GM23338 (cell line): ENCODE measurements around the gene PNPLA7. TPM values are rescaled to one million over a fixed set of nuclear protein-coding genes. Genes with fewer than 3 reads are reported as not detected.

ENCODE experiments used
- ATAC-seq: fragments of 200-7000 bp; cut with Tn5 transposase; 3 replicates; pipeline ENCODE4 v1.9.1; 2020
- DNase-seq: peaks from one replicate; pipeline ENCODE4 v3.0.0-alpha.2; 2015; ENCODE audit warnings: low spot score
- H2AFZ ChIP-seq: fragments of 200-600 bp; sonication (generic); 2 replicates; pipeline ENCODE4 v1.8.0; 2016; ENCODE audit warnings: antibody characterized with exemption, mild to moderate bottlenecking, moderate library complexity
- H3F3A ChIP-seq: fragments of 200-600 bp; sonication (generic); replicated peaks from 2 replicates; pipeline ENCODE4 v1.8.0; 2017; ENCODE audit warnings: antibody characterized with exemption, mixed run types, low read depth
- H3K27ac ChIP-seq: fragments of 200-600 bp; sonication (generic); 2 replicates; pipeline ENCODE4 v1.6.1; 2016; ENCODE audit warnings: low read depth
- H3K27me3 ChIP-seq: fragments of 200-600 bp; sonication (generic); 2 replicates; pipeline ENCODE4 v1.8.0; 2016; ENCODE audit warnings: mild to moderate bottlenecking, mixed run types, moderate library complexity; ENCODE audit not compliant: insufficient read depth
- H3K36me3 ChIP-seq: fragments of 200-600 bp; sonication (generic); 2 replicates; pipeline ENCODE4 v1.8.0; 2016; ENCODE audit warnings: mild to moderate bottlenecking; ENCODE audit not compliant: insufficient read depth
- H3K4me1 ChIP-seq: fragments of 200-600 bp; sonication (generic); 2 replicates; pipeline ENCODE4 v1.8.0; 2016; ENCODE audit warnings: mild to moderate bottlenecking, moderate library complexity; ENCODE audit not compliant: insufficient read depth
- H3K4me2 ChIP-seq: fragments of 200-600 bp; sonication (generic); 2 replicates; pipeline ENCODE4 v1.7.1; 2017; ENCODE audit warnings: mixed run types
- H3K4me3 ChIP-seq: fragments of 200-600 bp; sonication (generic); 2 replicates; pipeline ENCODE4 v1.6.1; 2016; ENCODE audit warnings: mixed run types
- H3K79me2 ChIP-seq: fragments of 200-600 bp; sonication (generic); replicated peaks from 2 replicates; pipeline ENCODE4 v1.8.0; 2017; ENCODE audit warnings: mild to moderate bottlenecking; ENCODE audit not compliant: insufficient read depth
- H3K9me2 ChIP-seq: fragments of 200-600 bp; sonication (generic); 2 replicates; pipeline ENCODE4 v1.8.0; 2017; ENCODE audit not compliant: insufficient read depth
- H4K20me1 ChIP-seq: fragments of 200-600 bp; sonication (generic); replicated peaks from 2 replicates; pipeline ENCODE4 v1.8.0; 2017; ENCODE audit warnings: mild to moderate bottlenecking; ENCODE audit not compliant: insufficient read depth
- H3K27ac Mint-ChIP-seq: 2 replicates; pipeline ENCODE4 v1.8.0; 2020; ENCODE audit warnings: inconsistent platforms, mild to moderate bottlenecking, moderate library complexity, mixed read lengths
- H3K27me3 Mint-ChIP-seq: 3 replicates; pipeline ENCODE4 v1.8.0; 2022; ENCODE audit warnings: low read depth, mild to moderate bottlenecking, moderate library complexity, mixed read lengths, inconsistent platforms; ENCODE audit not compliant: insufficient read depth, poor library complexity
- H3K36me3 Mint-ChIP-seq: 3 replicates; pipeline ENCODE4 v1.8.0; 2021; ENCODE audit warnings: low read depth, mild to moderate bottlenecking, inconsistent platforms, moderate library complexity, mixed read lengths
- H3K4me1 Mint-ChIP-seq: 3 replicates; pipeline ENCODE4 v1.8.0; 2020; ENCODE audit warnings: mild to moderate bottlenecking, inconsistent platforms, mixed read lengths
- H3K4me3 Mint-ChIP-seq: 3 replicates; pipeline ENCODE4 v1.8.0; 2021; ENCODE audit warnings: moderate library complexity, mild to moderate bottlenecking, inconsistent platforms, mixed read lengths
- H3K9me3 Mint-ChIP-seq: 3 replicates; pipeline ENCODE4 v1.8.0; 2020; ENCODE audit warnings: moderate library complexity, mild to moderate bottlenecking, inconsistent platforms, mixed read lengths
- EZH2 ChIP-seq: fragments of 200-600 bp; sonication (generic); IDR thresholded peaks from one replicate; pipeline ENCODE4 v1.8.0; 2017; ENCODE audit warnings: antibody characterized with exemption, mild to moderate bottlenecking, low read depth; ENCODE audit not compliant: unreplicated experiment
- JUNB ChIP-seq: IDR thresholded peaks from one replicate; pipeline ENCODE4 v1.6.1; 2016; ENCODE audit warnings: antibody characterized with exemption; ENCODE audit not compliant: unreplicated experiment
- NANOG ChIP-seq: IDR thresholded peaks from 2 replicates; pipeline ENCODE4 v1.6.1; 2016; ENCODE audit warnings: antibody characterized with exemption, borderline replicate concordance
- POLR2AphosphoS5 ChIP-seq: IDR thresholded peaks from 2 replicates; pipeline ENCODE4 v1.6.1; 2016; ENCODE audit warnings: antibody characterized with exemption, low read depth
- ZNF114 ChIP-seq: fragments of 250-450 bp; sonication (Bioruptor Pico); IDR thresholded peaks from 2 replicates; pipeline ENCODE4 v1.5.0; 2020; ENCODE audit warnings: mild to moderate bottlenecking, moderate library complexity
- ZNF331 ChIP-seq: fragments of 250-450 bp; sonication (Bioruptor Pico); IDR thresholded peaks from 2 replicates; pipeline ENCODE4 v1.5.0; 2020; ENCODE audit warnings: low read depth, mild to moderate bottlenecking, moderate library complexity
- ZNF462 ChIP-seq: fragments of 250-450 bp; sonication (Bioruptor Pico); IDR thresholded peaks from 2 replicates; pipeline ENCODE4 v1.5.0; 2020; ENCODE audit warnings: mild to moderate bottlenecking, moderate library complexity
- polyA plus RNA-seq: library from polyadenylated mRNA; unstranded; fragments of >200 nt; fragmentation: Nextera tagmentation; extraction: Ambion mirVana; gene quantifications from 2 replicates; pipeline ENCODE4 v1.2.1, GENCODE V29; 2016
- total RNA-seq: library from RNA; depleted of rRNA; stranded (reverse); fragments of >200 nt; shearing (Covaris generic); gene quantifications from 2 replicates; pipeline ENCODE4 v1.2.3, GENCODE V29; 2014
- TF ChIP-seq, protein P1 (sequence below), 2 experiments: fragments of 200-600 bp in 1 of 2; sonication (generic) in 1 of 2; conservative IDR thresholded peaks; 2 replicates each; pipeline versions ENCODE4 v1.5.1 to v1.6.1; 2016 to 2017; ENCODE audit warnings: antibody characterized with exemption in 2 of 2, low read depth in 2 of 2, mild to moderate bottlenecking in 2 of 2, moderate library complexity in 1 of 2
- TF ChIP-seq, protein P2 (sequence below): IDR thresholded peaks from one replicate; pipeline ENCODE4 v1.6.1; 2018; ENCODE audit warnings: antibody characterized with exemption; ENCODE audit not compliant: unreplicated experiment

The PNPLA7 gene
- total and polyA plus RNA-seq, 2 experiments from 2014 or later: 0.45 to 0.80 TPM

DNA sequence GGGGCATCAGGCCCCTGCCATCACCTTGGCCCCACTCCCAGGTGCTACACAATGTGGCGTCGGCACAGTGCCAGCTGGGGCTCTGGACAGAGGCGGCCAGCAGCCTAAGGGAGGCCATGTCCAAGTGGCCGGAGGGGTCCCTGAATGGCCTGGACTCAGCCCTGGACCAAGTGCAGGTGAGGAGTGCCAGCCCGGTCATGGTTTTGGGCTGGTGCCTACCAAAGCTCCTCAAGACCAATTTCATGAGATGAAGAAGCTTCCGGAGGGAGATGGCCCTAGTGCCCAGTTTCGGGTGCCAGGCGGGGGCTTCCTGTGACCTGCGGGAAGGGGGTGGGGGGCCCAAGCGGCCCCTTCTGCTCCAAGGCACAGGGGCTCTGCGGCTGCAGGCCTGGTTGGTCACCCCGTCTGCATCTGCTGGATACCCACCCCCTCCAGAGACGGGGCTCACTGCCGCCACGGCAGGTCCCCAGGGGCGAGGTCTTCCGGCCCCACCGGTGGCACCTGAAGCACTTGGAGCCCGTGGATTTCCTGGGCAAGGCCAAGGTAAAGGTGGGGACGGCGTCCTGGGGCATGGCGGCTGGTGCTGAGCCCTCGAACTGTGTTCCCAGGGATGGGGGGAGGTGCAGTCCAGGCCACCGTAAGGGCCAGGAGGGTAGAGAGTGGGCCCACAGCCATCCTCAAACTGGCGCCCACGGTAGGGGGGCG lies 121.2 kb downstream of the PNPLA7 start:
- H3K27me3 ChIP-seq: peaks cover 6% of the 10 kb centered on the region
- H3F3A ChIP-seq: no peaks in the 10 kb centered on the region; the same call in 1 of the 2 replicates
- H3K4me3 ChIP-seq: no peak overlapping the region
- H3K4me1 ChIP-seq: no peaks in the 10 kb centered on the region
- Mint-ChIP-seq H3K9me3 (no peaks in the 10 kb centered on the region), H3K27me3 (peaks cover 7% of the 10 kb centered on the region), H3K4me1 (no peaks in the 10 kb centered on the region), H3K36me3 (no peaks in the 10 kb centered on the region), H3K27ac (no peak overlapping the region), H3K4me3 (no peak overlapping the region)
- no peak overlapping the region for H2AFZ ChIP-seq
- ATAC-seq (no peak), DNase-seq (no peak)
- no peak for TF ChIP-seq NANOG
- TF ChIP-seq ZNF114: no peak
- TF ChIP-seq ZNF331 (CRISPR knock-in tag): no peak
- TF ChIP-seq POLR2AphosphoS5: no peak
- TF ChIP-seq ZNF462: no peak
- no peak for TF ChIP-seq EZH2
- TF ChIP-seq, protein P1, sequence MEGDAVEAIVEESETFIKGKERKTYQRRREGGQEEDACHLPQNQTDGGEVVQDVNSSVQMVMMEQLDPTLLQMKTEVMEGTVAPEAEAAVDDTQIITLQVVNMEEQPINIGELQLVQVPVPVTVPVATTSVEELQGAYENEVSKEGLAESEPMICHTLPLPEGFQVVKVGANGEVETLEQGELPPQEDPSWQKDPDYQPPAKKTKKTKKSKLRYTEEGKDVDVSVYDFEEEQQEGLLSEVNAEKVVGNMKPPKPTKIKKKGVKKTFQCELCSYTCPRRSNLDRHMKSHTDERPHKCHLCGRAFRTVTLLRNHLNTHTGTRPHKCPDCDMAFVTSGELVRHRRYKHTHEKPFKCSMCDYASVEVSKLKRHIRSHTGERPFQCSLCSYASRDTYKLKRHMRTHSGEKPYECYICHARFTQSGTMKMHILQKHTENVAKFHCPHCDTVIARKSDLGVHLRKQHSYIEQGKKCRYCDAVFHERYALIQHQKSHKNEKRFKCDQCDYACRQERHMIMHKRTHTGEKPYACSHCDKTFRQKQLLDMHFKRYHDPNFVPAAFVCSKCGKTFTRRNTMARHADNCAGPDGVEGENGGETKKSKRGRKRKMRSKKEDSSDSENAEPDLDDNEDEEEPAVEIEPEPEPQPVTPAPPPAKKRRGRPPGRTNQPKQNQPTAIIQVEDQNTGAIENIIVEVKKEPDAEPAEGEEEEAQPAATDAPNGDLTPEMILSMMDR (conservative IDR thresholded peaks at IDR 0.05; ENCODE audit: low read depth in 2 of 2): no peak
- no peak for TF ChIP-seq JUNB
- TF ChIP-seq, protein P2, sequence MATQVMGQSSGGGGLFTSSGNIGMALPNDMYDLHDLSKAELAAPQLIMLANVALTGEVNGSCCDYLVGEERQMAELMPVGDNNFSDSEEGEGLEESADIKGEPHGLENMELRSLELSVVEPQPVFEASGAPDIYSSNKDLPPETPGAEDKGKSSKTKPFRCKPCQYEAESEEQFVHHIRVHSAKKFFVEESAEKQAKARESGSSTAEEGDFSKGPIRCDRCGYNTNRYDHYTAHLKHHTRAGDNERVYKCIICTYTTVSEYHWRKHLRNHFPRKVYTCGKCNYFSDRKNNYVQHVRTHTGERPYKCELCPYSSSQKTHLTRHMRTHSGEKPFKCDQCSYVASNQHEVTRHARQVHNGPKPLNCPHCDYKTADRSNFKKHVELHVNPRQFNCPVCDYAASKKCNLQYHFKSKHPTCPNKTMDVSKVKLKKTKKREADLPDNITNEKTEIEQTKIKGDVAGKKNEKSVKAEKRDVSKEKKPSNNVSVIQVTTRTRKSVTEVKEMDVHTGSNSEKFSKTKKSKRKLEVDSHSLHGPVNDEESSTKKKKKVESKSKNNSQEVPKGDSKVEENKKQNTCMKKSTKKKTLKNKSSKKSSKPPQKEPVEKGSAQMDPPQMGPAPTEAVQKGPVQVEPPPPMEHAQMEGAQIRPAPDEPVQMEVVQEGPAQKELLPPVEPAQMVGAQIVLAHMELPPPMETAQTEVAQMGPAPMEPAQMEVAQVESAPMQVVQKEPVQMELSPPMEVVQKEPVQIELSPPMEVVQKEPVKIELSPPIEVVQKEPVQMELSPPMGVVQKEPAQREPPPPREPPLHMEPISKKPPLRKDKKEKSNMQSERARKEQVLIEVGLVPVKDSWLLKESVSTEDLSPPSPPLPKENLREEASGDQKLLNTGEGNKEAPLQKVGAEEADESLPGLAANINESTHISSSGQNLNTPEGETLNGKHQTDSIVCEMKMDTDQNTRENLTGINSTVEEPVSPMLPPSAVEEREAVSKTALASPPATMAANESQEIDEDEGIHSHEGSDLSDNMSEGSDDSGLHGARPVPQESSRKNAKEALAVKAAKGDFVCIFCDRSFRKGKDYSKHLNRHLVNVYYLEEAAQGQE: no peak
- H3K9me2 ChIP-seq: no peaks in the 10 kb centered on the region
- H3K36me3 ChIP-seq: no peaks in the 10 kb centered on the region
- no peak overlapping the region for H3K4me2 ChIP-seq
- no peak overlapping the region for H3K27ac ChIP-seq
- no peaks in the 10 kb centered on the region for H3K79me2 ChIP-seq
- no peaks in the 10 kb centered on the region for H4K20me1 ChIP-seq
